Bone marrow (tissue), 2 donors: ENCODE measurements around the gene ITGAE.

ENCODE experiments used
- DNase-seq, 2 donors: peaks; one replicate each; lab custom pipeline; 2025; lab: John Stamatoyannopoulos, UW

ITGAE gene

GRCh38 chr17:3693829-3694231, 107.2 kb downstream of the ITGAE start:
- no peak for DNase-seq

- no peak for DNase-seq
Measured at GRCh38 chr17:3693141-3693540, 107.8 kb downstream of the ITGAE start.

- DNase-seq, result no peak
Measured at GRCh38 chr17:3692346-3692745, 108.6 kb downstream of the ITGAE start.

- DNase-seq, result no peak
Measured at GRCh38 chr17:3691617-3692067, 109.3 kb downstream of the ITGAE start.

- no peak for DNase-seq
Measured at GRCh38 chr17:3690094-3690715, 110.8 kb downstream of the ITGAE start.

- no peak for DNase-seq
Measured at GRCh38 chr17:3689262-3690093, 111.5 kb downstream of the ITGAE start.

GRCh38 chr17:3688852-3689261, 112.1 kb downstream of the ITGAE start:
- DNase-seq, result no peak

- no peak for DNase-seq
Measured at GRCh38 chr17:3688027-3688553, 112.9 kb downstream of the ITGAE start.

GRCh38 chr17:3685174-3685573, 115.8 kb downstream of the ITGAE start:
- no peak for DNase-seq

GRCh38 chr17:3683054-3683511, 117.9 kb downstream of the ITGAE start:
- peak; percentile 20 to 27 for DNase-seq

- DNase-seq, result no peak
Measured at GRCh38 chr17:3682033-3682432, 119.0 kb downstream of the ITGAE start.

GRCh38 chr17:3681565-3681964, 119.4 kb downstream of the ITGAE start:
- DNase-seq, result no peak

- no peak for DNase-seq
Measured at GRCh38 chr17:3681057-3681456, 119.9 kb downstream of the ITGAE start.

GRCh38 chr17:3679531-3680126, 121.4 kb downstream of the ITGAE start:
- no peak for DNase-seq

- no peak for DNase-seq
Measured at GRCh38 chr17:3678821-3679530, 122.0 kb downstream of the ITGAE start.

GRCh38 chr17:3678095-3678820, 122.7 kb downstream of the ITGAE start:
- no peak for DNase-seq

- DNase-seq, result no peak
Measured at GRCh38 chr17:3675886-3676285, 125.1 kb downstream of the ITGAE start.

- no peak for DNase-seq
Measured at GRCh38 chr17:3672571-3672970, 128.4 kb downstream of the ITGAE start.

GRCh38 chr17:3669548-3669947, 131.4 kb downstream of the ITGAE start:
- no peak for DNase-seq

GRCh38 chr17:3669085-3669347, 132.0 kb downstream of the ITGAE start:
- no peak for DNase-seq

GRCh38 chr17:3668279-3669084, 132.5 kb downstream of the ITGAE start, which contains the start of the genes EMC6 and TAX1BP3:
TSS of gene EMC6 (plus strand) at chr17:3668812. CDS start at chr17:3669147, 335 bp downstream.
TSS of gene TAX1BP3 (minus strand) at chr17:3668578. CDS start at chr17:3668526, 52 bp downstream.
- peak; percentile 92 to 93 for DNase-seq
